Activated effector memory CD4-positive, alpha-beta T cell treated with anti-CD3 and anti-CD28 coated beads, Interleukin-2, amount 50 U/mL, for 16 hours (primary cell): ENCODE data around the gene RPL7A.
"Not testable (repeated sequence)": the region's sequence is repeated elsewhere in the genome, so short reads cannot be mapped to it uniquely, and the experiment has no call there.

Source experiments
- DNase-seq: peaks from one replicate; pipeline ENCODE4 v3.0.0-alpha.2; 2020

RPL7A gene

GRCh38 chr9:133370685-133371084 is 22.7 kb downstream of the RPL7A start:
- peak; percentile 76 for DNase-seq

- peak; percentile 90 for DNase-seq
Measured at GRCh38 chr9:133371261-133371711, 23.3 kb downstream of the RPL7A start.

GRCh38 chr9:133372144-133372543 is 24.1 kb downstream of the RPL7A start:
- DNase-seq: no peak

GRCh38 chr9:133374612-133375115 is 26.6 kb downstream of the RPL7A start:
- DNase-seq: no peak

GRCh38 chr9:133375116-133375723 is 27.2 kb downstream of the RPL7A start:
- peak; percentile 72 for DNase-seq

- DNase-seq: peak; percentile 98
Measured at GRCh38 chr9:133375724-133376654, 28.0 kb downstream of the RPL7A start, which contains the start of the genes STKLD1 and SURF4. TSS of gene STKLD1 (plus strand) at chr9:133376366. CDS start at chr9:133376474, 108 bp downstream. TSS of gene SURF4 (minus strand) at chr9:133376060. CDS start at chr9:133375969, 91 bp downstream.

- DNase-seq: not testable (repeated sequence)
Measured at GRCh38 chr9:133377280-133377679, 29.3 kb downstream of the RPL7A start.

GRCh38 chr9:133377721-133378216 is 29.8 kb downstream of the RPL7A start:
- DNase-seq: no peak

- no peak for DNase-seq
Measured at GRCh38 chr9:133378408-133378962, 30.5 kb downstream of the RPL7A start.

GRCh38 chr9:133379153-133380086 is 31.4 kb downstream of the RPL7A start:
- no peak for DNase-seq

GRCh38 chr9:133380734-133381133 is 32.7 kb downstream of the RPL7A start:
- no peak for DNase-seq

- DNase-seq: no peak
Measured at GRCh38 chr9:133382507-133383141, 34.6 kb downstream of the RPL7A start.

- no peak for DNase-seq
Measured at GRCh38 chr9:133383438-133383837, 35.4 kb downstream of the RPL7A start.

GRCh38 chr9:133384736-133385321 is 36.8 kb downstream of the RPL7A start:
- no peak for DNase-seq

- no peak for DNase-seq
Measured at GRCh38 chr9:133385452-133385851, 37.4 kb downstream of the RPL7A start.

GRCh38 chr9:133386338-133386737 is 38.3 kb downstream of the RPL7A start:
- no peak for DNase-seq

GRCh38 chr9:133387680-133388079 is 39.7 kb downstream of the RPL7A start:
- DNase-seq: no peak

GRCh38 chr9:133389025-133389557 is 41.1 kb downstream of the RPL7A start:
- DNase-seq: no peak

- DNase-seq: no peak
Measured at GRCh38 chr9:133389562-133389961, 41.5 kb downstream of the RPL7A start.

- DNase-seq: no peak
Measured at GRCh38 chr9:133390713-133391112, 42.7 kb downstream of the RPL7A start.

- not testable (repeated sequence) for DNase-seq
Measured at GRCh38 chr9:133391449-133391848, 43.4 kb downstream of the RPL7A start.
